Natural killer cell (primary cell): ENCODE results near the gene FUT3. TPM values are rescaled to one million over a fixed set of nuclear protein-coding genes. Genes with fewer than 3 reads are reported as not detected.

ENCODE experiments used
- ATAC-seq, 3 donors: fragments of 150-1000 bp in 2 of 3; fragments of 200-7000 bp in 1 of 3; cut with Tn5 transposase; 1 replicate in 1 of 3; 2 replicates in 2 of 3; pipeline ENCODE4 v1.10.0; 2021; ENCODE audit warnings: mild to moderate bottlenecking in 2 of 3, moderate library complexity in 2 of 3
- DNase-seq, 2 donors: peaks; one replicate each; pipeline versions ENCODE4 v3.0.0 to v3.0.0-alpha.2; 2013 to 2021; ENCODE audit warnings: mixed read lengths in 1 of 2
- H3K27ac ChIP-seq: one replicate; pipeline ENCODE4 v1.5.1; 2013; ENCODE audit warnings: mild to moderate bottlenecking, low read length
- H3K27me3 ChIP-seq: one replicate; pipeline ENCODE4 v1.6.1; 2013; ENCODE audit warnings: low read length; ENCODE audit not compliant: control insufficient read depth, insufficient read depth
- H3K36me3 ChIP-seq: one replicate; pipeline ENCODE4 v1.6.1; 2013; ENCODE audit warnings: low read length; ENCODE audit not compliant: control insufficient read depth, insufficient read depth
- H3K4me1 ChIP-seq: one replicate; pipeline ENCODE4 v1.6.1; 2013; ENCODE audit warnings: low read length; ENCODE audit not compliant: control insufficient read depth, insufficient read depth
- H3K4me3 ChIP-seq: one replicate; pipeline ENCODE4 v1.5.1; 2013; ENCODE audit warnings: low read length
- H3K9me3 ChIP-seq: one replicate; pipeline ENCODE4 v1.6.1; 2013; ENCODE audit warnings: low read length; ENCODE audit not compliant: control insufficient read depth, insufficient read depth
- H3K27ac Mint-ChIP-seq, 2 donors: one replicate each; pipeline ENCODE4 v1.8.0; 2022; ENCODE audit warnings: mild to moderate bottlenecking in 2 of 2, mixed read lengths in 2 of 2, moderate library complexity in 1 of 2
- H3K27me3 Mint-ChIP-seq, 2 donors: one replicate each; pipeline ENCODE4 v1.8.0; 2022; ENCODE audit warnings: low read depth in 2 of 2, mixed read lengths in 2 of 2
- H3K36me3 Mint-ChIP-seq: one replicate; pipeline ENCODE4 v1.8.0; 2022; ENCODE audit warnings: mixed read lengths
- H3K4me1 Mint-ChIP-seq, 2 donors: one replicate each; pipeline ENCODE4 v1.8.0; 2022; ENCODE audit warnings: mixed read lengths in 2 of 2
- H3K4me3 Mint-ChIP-seq: one replicate; pipeline ENCODE4 v1.8.0; 2022; ENCODE audit warnings: mild to moderate bottlenecking, moderate library complexity, mixed read lengths
- H3K9me3 Mint-ChIP-seq, 2 donors: one replicate each; pipeline ENCODE4 v1.8.0; 2022; ENCODE audit warnings: mixed read lengths in 2 of 2
- WGBS: methylation state at CpG from one replicate; pipeline ENCODE4 v1.1.7; 2013; ENCODE audit warnings: missing lambda C conversion rate; ENCODE audit not compliant: insufficient coverage; 5-methylcytosine and 5-hydroxymethylcytosine counted together
- intact Hi-C: fragments of 100-400 bp; cut with micrococcal nuclease; formaldehyde crosslinking; loops from one replicate; pipeline ENCODE4 v1.14.2; 2022
- total RNA-seq, 4 donors: library from RNA; stranded (reverse); fragments of 120-200 nt in 1 of 4; gene quantifications; one replicate each; pipeline versions ENCODE4 v1.2.3 to v1.2.4, GENCODE V29; 2013 to 2022
- TF ChIP-seq, protein P1 (sequence below): fragments of 200-600 bp; IDR thresholded peaks from one replicate; pipeline ENCODE4 v1.8.0; 2022; ENCODE audit warnings: antibody characterized with exemption

Gene FUT3
- total RNA-seq, 3 donors from 2014 or later (not counting 1 experiment from before 2014, with no cell fraction given), result not detected

DNA sequence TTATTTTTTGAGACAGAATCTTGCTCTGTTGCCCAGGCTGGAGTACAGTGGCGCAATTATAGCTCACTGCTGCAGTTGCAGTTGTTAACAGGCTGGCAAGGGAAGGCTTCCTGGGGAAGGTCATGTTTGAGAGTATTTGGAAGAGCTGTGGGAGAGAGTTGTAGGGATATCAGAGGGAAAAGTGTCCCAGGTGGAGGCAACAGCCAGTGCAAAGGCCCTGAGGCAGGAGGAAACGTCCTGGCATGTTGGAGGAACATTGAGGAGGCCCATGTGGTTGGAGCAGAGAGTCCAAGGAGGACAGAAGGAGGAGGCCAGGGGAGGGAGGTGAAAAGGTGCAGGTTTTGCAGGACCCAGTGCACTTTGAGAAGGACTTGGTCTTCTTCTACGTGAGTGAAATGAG, 58.1 kb downstream of the FUT3 start:
- no peak overlapping the region for H3K27ac ChIP-seq
- WGBS, result 83% methylated on average over 3 of the region's 3 CpGs
- Mint-ChIP-seq H3K9me3 (no peaks in the 10 kb centered on the region), H3K4me1 (peaks cover 14 to 18% of the 10 kb centered on the region in 2 donors), H3K27ac (peak overlapping the region in 1 of 2 donors; percentile 35), H3K27me3 (peaks cover 0 to 3% of the 10 kb centered on the region in 2 donors), H3K36me3 (no peaks in the 10 kb centered on the region), H3K4me3 (no peak overlapping the region)
- intact Hi-C loops, result no loop called here
- DNase-seq (no peak), ATAC-seq (no peak)
- H3K4me3 ChIP-seq, result no peak overlapping the region
- TF ChIP-seq, protein P1, sequence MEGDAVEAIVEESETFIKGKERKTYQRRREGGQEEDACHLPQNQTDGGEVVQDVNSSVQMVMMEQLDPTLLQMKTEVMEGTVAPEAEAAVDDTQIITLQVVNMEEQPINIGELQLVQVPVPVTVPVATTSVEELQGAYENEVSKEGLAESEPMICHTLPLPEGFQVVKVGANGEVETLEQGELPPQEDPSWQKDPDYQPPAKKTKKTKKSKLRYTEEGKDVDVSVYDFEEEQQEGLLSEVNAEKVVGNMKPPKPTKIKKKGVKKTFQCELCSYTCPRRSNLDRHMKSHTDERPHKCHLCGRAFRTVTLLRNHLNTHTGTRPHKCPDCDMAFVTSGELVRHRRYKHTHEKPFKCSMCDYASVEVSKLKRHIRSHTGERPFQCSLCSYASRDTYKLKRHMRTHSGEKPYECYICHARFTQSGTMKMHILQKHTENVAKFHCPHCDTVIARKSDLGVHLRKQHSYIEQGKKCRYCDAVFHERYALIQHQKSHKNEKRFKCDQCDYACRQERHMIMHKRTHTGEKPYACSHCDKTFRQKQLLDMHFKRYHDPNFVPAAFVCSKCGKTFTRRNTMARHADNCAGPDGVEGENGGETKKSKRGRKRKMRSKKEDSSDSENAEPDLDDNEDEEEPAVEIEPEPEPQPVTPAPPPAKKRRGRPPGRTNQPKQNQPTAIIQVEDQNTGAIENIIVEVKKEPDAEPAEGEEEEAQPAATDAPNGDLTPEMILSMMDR, result no peak
- peaks cover 14% of the 10 kb centered on the region for H3K36me3 ChIP-seq
- no peaks in the 10 kb centered on the region for H3K27me3 ChIP-seq
- H3K9me3 ChIP-seq, result no peaks in the 10 kb centered on the region
- H3K4me1 ChIP-seq, result peaks cover 18% of the 10 kb centered on the region

Other genes with a start within 250 kb of the FUT3 start
- 100 to 1,000 TPM; 232 to 264 (median 258) TPM for gene SAFB2, start 228.7 kb downstream of the FUT3 start, total RNA-seq
- 100 to 1,000 TPM; 195 to 229 (median 207) TPM for gene SAFB, start 228.4 kb downstream of the FUT3 start, total RNA-seq
- gene MICOS13, start 170.9 kb downstream of the FUT3 start, total RNA-seq, result 10 to 100 TPM; 17.7 to 27.7 (median 25.1) TPM
- gene HSD11B1L, start 170.4 kb downstream of the FUT3 start, total RNA-seq, result 1 to 10 TPM; 1.1 to 3.7 (median 3.0) TPM
- gene RPL36, start 161.2 kb downstream of the FUT3 start, total RNA-seq, result 100 to 1,000 TPM; 363 to 505 (median 459) TPM
- gene LONP1, start 131.3 kb downstream of the FUT3 start, total RNA-seq, result 10 to 100 TPM; 50.5 to 61.8 (median 56.1) TPM
- gene CATSPERD, start 130.8 kb downstream of the FUT3 start, total RNA-seq, result not detected
- gene PRR22, start 66.7 kb downstream of the FUT3 start, total RNA-seq, result 1 to 10 TPM; 2.4 to 5.4 (median 4.2) TPM
- gene DUS3L, start 60.3 kb downstream of the FUT3 start, total RNA-seq, result 100 to 1,000 TPM; 116 to 140 (median 128) TPM
- under 1 TPM in 2 of 3 donors, not detected in 1; 0.33 to 0.34 TPM for gene NRTN, start 46.4 kb downstream of the FUT3 start, total RNA-seq
- gene FUT6, start 11.7 kb downstream of the FUT3 start, total RNA-seq, result under 1 TPM in 1 of 3 donors, not detected in 2; 0.34 TPM
- 1 to 10 TPM; 1.2 to 3.9 (median 2.3) TPM for gene FUT5, start 19.1 kb upstream of the FUT3 start, total RNA-seq
- 100 to 1,000 TPM; 111 to 115 (median 113) TPM for gene NDUFA11, start 52.3 kb upstream of the FUT3 start, total RNA-seq
- 10 to 100 TPM; 21.1 to 26.3 (median 24.2) TPM for gene VMAC, start 53.4 kb upstream of the FUT3 start, total RNA-seq
- gene CAPS, start 62.8 kb upstream of the FUT3 start, total RNA-seq, result 10 to 100 TPM; 34.0 to 41.6 (median 38.3) TPM
- 10 to 100 TPM; 73.9 to 95.2 (median 89.7) TPM for gene RANBP3, start 126.7 kb upstream of the FUT3 start, total RNA-seq